WTC11 (cell line): ENCODE measurements around the gene TOM1. TPM values are rescaled to one million over a fixed set of nuclear protein-coding genes. Genes with fewer than 3 reads are reported as not detected.
"Not testable (repeated sequence)": the region's sequence is repeated elsewhere in the genome, so short reads cannot be mapped to it uniquely, and the experiment has no call there.

ENCODE experiments used
- ATAC-seq: fragments of 200-7000 bp; cut with Tn5 transposase; 2 replicates; pipeline ENCODE4 v1.10.0; 2021; ENCODE audit warnings: mild to moderate bottlenecking, moderate library complexity
- CTCF ChIA-PET: fragments of 300-600 bp; sonication (Branson Sonifier 250); formaldehyde crosslinking; loops from one replicate; lab custom pipeline; 2021; ENCODE audit warnings: antibody characterized with exemption; lab: Charles Lee
- POLR2A ChIA-PET: fragments of 350-600 bp; sonication (Branson Sonifier 250); formaldehyde crosslinking; loops from one replicate; lab custom pipeline; 2021; ENCODE audit warnings: antibody characterized with exemption; lab: Charles Lee
- DNase-seq: peaks from one replicate; pipeline ENCODE4 v3.0.0; 2021; ENCODE audit warnings: low spot score
- H3K27ac Mint-ChIP-seq: 2 replicates; pipeline ENCODE4 v1.8.0; 2021; ENCODE audit warnings: mixed read lengths
- H3K27me3 Mint-ChIP-seq: 2 replicates; pipeline ENCODE4 v1.8.0; 2021; ENCODE audit warnings: low read depth, mild to moderate bottlenecking, moderate library complexity, mixed read lengths
- H3K36me3 Mint-ChIP-seq: 2 replicates; pipeline ENCODE4 v1.8.0; 2021; ENCODE audit warnings: mixed read lengths
- H3K4me1 Mint-ChIP-seq: 2 replicates; pipeline ENCODE4 v1.8.0; 2022; ENCODE audit warnings: mixed read lengths
- H3K4me3 Mint-ChIP-seq: 2 replicates; pipeline ENCODE4 v1.8.0; 2021; ENCODE audit warnings: mild to moderate bottlenecking, moderate library complexity, mixed read lengths
- H3K9me3 Mint-ChIP-seq: 2 replicates; pipeline ENCODE4 v1.8.0; 2021; ENCODE audit warnings: mixed read lengths
- ERG ChIP-seq: fragments of 250-450 bp; sonication (Bioruptor Pico); IDR thresholded peaks from 2 replicates; pipeline ENCODE4 v1.8.0; 2021; ENCODE audit warnings: mild to moderate bottlenecking
- FOXJ3 ChIP-seq: sonication (generic); formaldehyde crosslinking; IDR thresholded peaks from 2 replicates; pipeline ENCODE4 v1.9.0; 2021; ENCODE audit warnings: missing genetic modification reagents, mild to moderate bottlenecking, borderline replicate concordance
- GABPB1 ChIP-seq: sonication (generic); formaldehyde crosslinking; IDR thresholded peaks from 2 replicates; pipeline ENCODE4 v1.8.1; 2023; ENCODE audit warnings: mild to moderate bottlenecking, missing genetic modification reagents
- HMGA2 ChIP-seq: fragments of 250-450 bp; sonication (Bioruptor Pico); IDR thresholded peaks from 2 replicates; pipeline ENCODE4 v1.4.0; 2021; ENCODE audit warnings: mild to moderate bottlenecking, moderate library complexity
- HMGXB4 ChIP-seq: sonication (generic); formaldehyde crosslinking; IDR thresholded peaks from 2 replicates; pipeline ENCODE4 v1.8.1; 2023; ENCODE audit warnings: mild to moderate bottlenecking, moderate library complexity, missing genetic modification reagents
- NR3C1 ChIP-seq: sonication (generic); formaldehyde crosslinking; conservative IDR thresholded peaks from 2 replicates; pipeline ENCODE4 v1.8.1; 2023; ENCODE audit warnings: low read depth, mild to moderate bottlenecking, missing genetic modification reagents
- RELA ChIP-seq: sonication (generic); formaldehyde crosslinking; IDR thresholded peaks from 2 replicates; pipeline ENCODE4 v1.8.1; 2022; ENCODE audit warnings: missing genetic modification reagents, mild to moderate bottlenecking, borderline replicate concordance
- RORB ChIP-seq: fragments of 250-450 bp; sonication (Bioruptor Pico); IDR thresholded peaks from 2 replicates; pipeline ENCODE4 v1.9.0; 2021; ENCODE audit warnings: mild to moderate bottlenecking
- SP1 ChIP-seq: sonication (generic); formaldehyde crosslinking; conservative IDR thresholded peaks from 2 replicates; pipeline ENCODE4 v1.8.1; 2022; ENCODE audit warnings: missing genetic modification reagents
- TP53 ChIP-seq: sonication (generic); formaldehyde crosslinking; IDR thresholded peaks from 2 replicates; pipeline ENCODE4 v1.8.1; 2023; ENCODE audit warnings: mild to moderate bottlenecking, missing genetic modification reagents
- ZNF416 ChIP-seq: fragments of 250-450 bp; sonication (Bioruptor Pico); IDR thresholded peaks from 2 replicates; pipeline ENCODE4 v1.9.0; 2021; ENCODE audit warnings: mild to moderate bottlenecking, inconsistent platforms
- ZNF425 ChIP-seq: fragments of 250-450 bp; sonication (Bioruptor Pico); conservative IDR thresholded peaks from 2 replicates; pipeline ENCODE4 v1.9.0; 2021; ENCODE audit warnings: mild to moderate bottlenecking
- ZNF512 ChIP-seq: sonication (generic); formaldehyde crosslinking; IDR thresholded peaks from 2 replicates; pipeline ENCODE4 v1.8.1; 2022; ENCODE audit warnings: missing genetic modification reagents, borderline replicate concordance
- ZSCAN18 ChIP-seq: fragments of 250-450 bp; sonication (Bioruptor Pico); IDR thresholded peaks from 2 replicates; pipeline ENCODE4 v2.1.2; 2022; ENCODE audit warnings: mild to moderate bottlenecking, moderate library complexity
- total RNA-seq: library from RNA; stranded (reverse); gene quantifications from 3 replicates; pipeline ENCODE4 v1.2.3, GENCODE V29; 2021

TOM1 gene
- total RNA-seq, 1 experiment from 2014 or later, result 23.5 TPM

- no peak for TF ChIP-seq HMGXB4 (CRISPR knock-in tag)
- TF ChIP-seq, all 79 proteins: peak for 0
Observed at GRCh38 chr22:35361001-35361558, 61.4 kb downstream of the TOM1 start (continued).

- Mint-ChIP-seq H3K36me3 (no peaks in the 10 kb centered on the region), H3K27ac (no peak overlapping the region), H3K27me3 (no peaks in the 10 kb centered on the region), H3K4me1 (peaks cover 3% of the 10 kb centered on the region; the same call in 1 of the 2 replicates), H3K9me3 (no peaks in the 10 kb centered on the region), H3K4me3 (no peak overlapping the region)
- ChIA-PET CTCF (no interaction called here), POLR2A (no interaction called here)
- TF ChIP-seq ZNF416 (no peak), NR3C1 (CRISPR knock-in tag) (no peak)
- DNase-seq (no peak), ATAC-seq (no peak)
Observed at GRCh38 chr22:35363566-35364086, 63.9 kb downstream of the TOM1 start.

GRCh38 chr22:35364230-35364629 lies 64.5 kb downstream of the TOM1 start:
- CTCF ChIA-PET, POLR2A ChIA-PET: not testable (repeated sequence)

GRCh38 chr22:35367331-35367886 lies 67.7 kb downstream of the TOM1 start:
- Mint-ChIP-seq H3K27me3 (peaks cover 4% of the 10 kb centered on the region; the same call in 1 of the 2 replicates), H3K9me3 (no peaks in the 10 kb centered on the region), H3K36me3 (no peaks in the 10 kb centered on the region), H3K4me3 (no peak overlapping the region), H3K27ac (no peak overlapping the region; the same call in 1 of the 2 replicates), H3K4me1 (peaks cover 27% of the 10 kb centered on the region)
- ATAC-seq (no peak), DNase-seq (no peak)
- ChIA-PET CTCF (interaction anchor here (1.7 to 2.0 kb wide), 2 partner anchors 59 to 64 kb away, joined by 4 to 7 read pairs; no protein-coding TSS in a partner anchor), POLR2A (interaction anchor here (0.8 kb wide), 1 partner anchor 17 kb away, joined by 3 read pairs; no protein-coding TSS in a partner anchor)
- TF ChIP-seq ZNF425 (CRISPR knock-in tag) (no peak), HMGA2 (CRISPR knock-in tag) (no peak), ZNF512 (no peak), SP1 (CRISPR knock-in tag) (no peak), TP53 (CRISPR knock-in tag) (no peak)

More at GRCh38 chr22:35364230-35364629, 64.5 kb downstream of the TOM1 start:
- not testable (repeated sequence) for H3K27ac Mint-ChIP-seq, H3K4me1 Mint-ChIP-seq, DNase-seq, ATAC-seq, H3K27me3 Mint-ChIP-seq, H3K36me3 Mint-ChIP-seq, H3K9me3 Mint-ChIP-seq, H3K4me3 Mint-ChIP-seq
- peak; percentile 46; the same call in 1 of the 2 replicates for TF ChIP-seq GABPB1 (CRISPR knock-in tag)

- H3K36me3 Mint-ChIP-seq, result no peaks in the 10 kb centered on the region
- H3K27me3 Mint-ChIP-seq, result peaks cover 4% of the 10 kb centered on the region; the same call in 1 of the 2 replicates
- H3K4me1 Mint-ChIP-seq, result peaks cover 27% of the 10 kb centered on the region
- H3K4me3 Mint-ChIP-seq, result no peak overlapping the region
- ATAC-seq, result no peak
- CTCF ChIA-PET, result interaction anchor here (0.6 to 2.0 kb wide), 6 partner anchors 8 to 316 kb away, joined by 3 to 7 read pairs (median 4); no protein-coding TSS in a partner anchor
- H3K9me3 Mint-ChIP-seq, result no peaks in the 10 kb centered on the region
- no peak overlapping the region for H3K27ac Mint-ChIP-seq
- DNase-seq, result no peak
- POLR2A ChIA-PET, result interaction anchor here (0.6 to 1.2 kb wide), 4 partner anchors 18 to 71 kb away, joined by 3 to 4 read pairs (median 3); no protein-coding TSS in a partner anchor
- TF ChIP-seq RELA (CRISPR knock-in tag) (no peak), NR3C1 (CRISPR knock-in tag) (no peak), RORB (CRISPR knock-in tag) (no peak), ERG (no peak), FOXJ3 (CRISPR knock-in tag) (no peak), ZSCAN18 (no peak)
Observed at GRCh38 chr22:35368386-35368785, 68.7 kb downstream of the TOM1 start.
